Osteoblast (primary cell): Measurements from ENCODE around the gene PDIA2. TPM values are rescaled to one million over a fixed set of nuclear protein-coding genes. Genes with fewer than 3 reads are reported as not detected.

Experiments used
- DNase-seq: peaks from one replicate; pipeline ENCODE4 v3.0.0; 2011; ENCODE audit warnings: low spot score, mixed read lengths; ENCODE audit not compliant: insufficient read length; ENCODE audit errors: missing footprints
- H2AFZ ChIP-seq: 2 replicates; pipeline ENCODE4 v1.6.0; 2011; ENCODE audit warnings: mild to moderate bottlenecking, low read length
- H3K27ac ChIP-seq: 2 replicates; pipeline ENCODE4 v1.5.1; 2011; ENCODE audit warnings: mild to moderate bottlenecking, low read depth, low read length, moderate library complexity
- H3K27me3 ChIP-seq: 2 replicates; pipeline ENCODE4 v1.6.0; 2012; ENCODE audit warnings: mild to moderate bottlenecking, control low read depth, inconsistent platforms, low read length, moderate library complexity; ENCODE audit not compliant: insufficient read depth
- H3K36me3 ChIP-seq: 2 replicates; pipeline ENCODE4 v1.5.1; 2011; ENCODE audit warnings: mild to moderate bottlenecking, low read length, control low read depth, moderate library complexity; ENCODE audit not compliant: insufficient read depth
- H3K4me1 ChIP-seq: 2 replicates; pipeline ENCODE4 v1.5.1; 2011; ENCODE audit warnings: mild to moderate bottlenecking, low read length, control low read depth, moderate library complexity; ENCODE audit not compliant: insufficient read depth
- H3K4me2 ChIP-seq: 2 replicates; pipeline ENCODE4 v1.6.0; 2011; ENCODE audit warnings: mild to moderate bottlenecking, low read length; ENCODE audit not compliant: insufficient read depth
- H3K4me3 ChIP-seq: fragments of 200-600 bp; sonication (generic); 3 replicates; pipeline ENCODE4 v1.5.1; 2012; ENCODE audit warnings: mild to moderate bottlenecking, low read length, inconsistent platforms; ENCODE audit not compliant: insufficient read depth
- H3K79me2 ChIP-seq: 2 replicates; pipeline ENCODE4 v1.6.0; 2012; ENCODE audit warnings: mild to moderate bottlenecking, low read length, control low read depth, inconsistent platforms; ENCODE audit not compliant: insufficient read depth
- H3K9me3 ChIP-seq: 2 replicates; pipeline ENCODE4 v1.5.1; 2011; ENCODE audit warnings: low read depth, low read length, control low read depth
- H4K20me1 ChIP-seq: 2 replicates; pipeline ENCODE4 v1.6.0; 2012; ENCODE audit warnings: mild to moderate bottlenecking, low read length, control low read depth; ENCODE audit not compliant: insufficient read depth
- total RNA-seq: library from RNA; depleted of rRNA; stranded (reverse); fragments of >200 nt; gene quantifications from 2 replicates; pipeline ENCODE4 v1.2.3, GENCODE V29; 2012
- TF ChIP-seq, protein P1 (sequence below): IDR thresholded peaks from 2 replicates; pipeline ENCODE4 v1.5.1; 2011; ENCODE audit warnings: mild to moderate bottlenecking, low read depth, low read length, moderate library complexity; ENCODE audit errors: extremely low read depth

PDIA2 gene
- total RNA-seq, 1 donor: not detected

DNA sequence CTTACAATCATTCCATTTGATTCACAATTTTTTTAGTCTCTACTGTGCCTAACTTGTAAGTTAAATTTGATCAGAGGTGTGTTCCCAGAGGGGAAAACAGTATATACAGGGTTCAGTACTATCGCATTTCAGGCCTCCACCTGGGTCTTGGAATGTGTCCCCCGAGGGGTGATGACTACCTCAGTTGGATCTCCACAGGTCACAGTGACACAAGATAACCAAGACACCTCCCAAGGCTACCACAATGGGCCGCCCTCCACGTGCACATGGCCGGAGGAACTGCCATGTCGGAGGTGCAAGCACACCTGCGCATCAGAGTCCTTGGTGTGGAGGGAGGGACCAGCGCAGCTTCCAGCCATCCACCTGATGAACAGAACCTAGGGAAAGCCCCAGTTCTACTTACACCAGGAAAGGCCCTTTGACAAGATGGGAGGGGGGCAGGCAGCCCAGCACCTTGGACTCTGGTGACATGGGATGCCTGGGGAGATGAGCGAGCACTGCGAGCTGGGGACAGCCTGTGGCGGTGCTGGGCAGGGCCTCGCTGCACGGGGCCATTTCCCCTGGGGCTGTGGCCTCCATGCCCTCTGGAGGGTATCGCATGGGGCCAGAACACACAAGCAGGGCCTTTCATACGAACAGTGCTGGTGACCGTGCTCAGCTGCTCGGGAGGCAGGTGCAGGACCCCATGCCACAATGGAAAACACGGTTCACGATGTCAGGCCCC is 33.9 kb downstream of the PDIA2 start:
- DNase-seq: peak; percentile 79
- TF ChIP-seq, protein P1, sequence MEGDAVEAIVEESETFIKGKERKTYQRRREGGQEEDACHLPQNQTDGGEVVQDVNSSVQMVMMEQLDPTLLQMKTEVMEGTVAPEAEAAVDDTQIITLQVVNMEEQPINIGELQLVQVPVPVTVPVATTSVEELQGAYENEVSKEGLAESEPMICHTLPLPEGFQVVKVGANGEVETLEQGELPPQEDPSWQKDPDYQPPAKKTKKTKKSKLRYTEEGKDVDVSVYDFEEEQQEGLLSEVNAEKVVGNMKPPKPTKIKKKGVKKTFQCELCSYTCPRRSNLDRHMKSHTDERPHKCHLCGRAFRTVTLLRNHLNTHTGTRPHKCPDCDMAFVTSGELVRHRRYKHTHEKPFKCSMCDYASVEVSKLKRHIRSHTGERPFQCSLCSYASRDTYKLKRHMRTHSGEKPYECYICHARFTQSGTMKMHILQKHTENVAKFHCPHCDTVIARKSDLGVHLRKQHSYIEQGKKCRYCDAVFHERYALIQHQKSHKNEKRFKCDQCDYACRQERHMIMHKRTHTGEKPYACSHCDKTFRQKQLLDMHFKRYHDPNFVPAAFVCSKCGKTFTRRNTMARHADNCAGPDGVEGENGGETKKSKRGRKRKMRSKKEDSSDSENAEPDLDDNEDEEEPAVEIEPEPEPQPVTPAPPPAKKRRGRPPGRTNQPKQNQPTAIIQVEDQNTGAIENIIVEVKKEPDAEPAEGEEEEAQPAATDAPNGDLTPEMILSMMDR: no peak
- Histone ChIP-seq H3K4me1 (no peaks in the 10 kb centered on the region), H3K36me3 (peaks cover 11% of the 10 kb centered on the region), H3K27me3 (no peaks in the 10 kb centered on the region), H3K27ac (no peak overlapping the region), H3K4me2 (no peak overlapping the region), H4K20me1 (peaks cover 49% of the 10 kb centered on the region), H2AFZ (no peak overlapping the region), H3K79me2 (peaks cover 68% of the 10 kb centered on the region), H3K4me3 (no peak overlapping the region), H3K9me3 (no peaks in the 10 kb centered on the region)

DNA sequence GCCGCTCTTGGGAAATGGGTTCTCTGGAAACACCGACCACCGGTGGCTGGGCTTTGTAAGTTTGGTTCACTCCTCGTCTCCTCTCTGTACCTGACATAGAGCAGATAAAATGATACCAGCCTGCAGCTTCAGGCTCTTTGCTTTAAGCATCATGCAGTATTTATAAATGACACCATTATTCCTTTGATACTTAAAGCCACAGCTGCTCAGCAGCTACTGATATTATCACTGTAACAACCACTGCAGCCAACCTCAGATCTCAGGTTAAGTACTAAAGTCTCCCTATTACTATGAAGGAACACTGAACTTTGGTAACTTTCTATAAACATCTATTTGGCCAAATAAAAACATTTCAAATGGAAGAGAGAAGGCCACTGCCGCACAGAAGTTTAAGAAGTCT is 34.6 kb downstream of the PDIA2 start:
- Histone ChIP-seq H3K4me2 (no peak overlapping the region), H2AFZ (no peak overlapping the region), H3K27me3 (no peaks in the 10 kb centered on the region), H4K20me1 (peaks cover 56% of the 10 kb centered on the region), H3K79me2 (peaks cover 74% of the 10 kb centered on the region), H3K36me3 (peaks cover 11% of the 10 kb centered on the region), H3K4me1 (no peaks in the 10 kb centered on the region), H3K27ac (no peak overlapping the region), H3K9me3 (no peaks in the 10 kb centered on the region), H3K4me3 (no peak overlapping the region)
- TF ChIP-seq, protein P1: no peak
- DNase-seq: peak; percentile 64

DNA sequence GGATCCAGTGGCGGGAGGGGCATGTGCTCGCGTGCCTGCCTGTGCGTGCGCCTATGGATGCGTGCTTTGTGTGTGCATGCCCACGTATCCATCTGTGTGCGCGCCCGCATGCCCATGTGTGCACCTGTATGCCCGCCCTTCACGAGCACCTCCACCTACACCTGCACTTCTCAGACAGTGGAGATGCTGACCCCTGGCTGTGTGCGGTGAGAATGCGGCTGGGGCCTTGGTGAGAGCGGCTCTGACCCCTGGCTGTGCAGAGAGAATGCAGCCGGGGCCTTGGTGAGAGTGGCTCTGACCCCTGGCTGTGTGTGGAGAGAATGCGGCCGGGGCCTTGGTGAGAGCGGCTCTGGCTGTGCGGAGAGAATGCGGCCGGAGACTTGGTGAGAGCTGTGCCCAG is 35.7 kb downstream of the PDIA2 start:
- Histone ChIP-seq H2AFZ (no peak overlapping the region), H3K36me3 (peaks cover 9% of the 10 kb centered on the region), H3K27me3 (no peaks in the 10 kb centered on the region), H3K79me2 (peaks cover 77% of the 10 kb centered on the region), H3K4me2 (no peak overlapping the region), H4K20me1 (peaks cover 61% of the 10 kb centered on the region), H3K4me3 (no peak overlapping the region), H3K9me3 (no peaks in the 10 kb centered on the region), H3K4me1 (no peaks in the 10 kb centered on the region), H3K27ac (no peak overlapping the region)
- peak; percentile 48 for DNase-seq
- TF ChIP-seq, protein P1: no peak

DNA sequence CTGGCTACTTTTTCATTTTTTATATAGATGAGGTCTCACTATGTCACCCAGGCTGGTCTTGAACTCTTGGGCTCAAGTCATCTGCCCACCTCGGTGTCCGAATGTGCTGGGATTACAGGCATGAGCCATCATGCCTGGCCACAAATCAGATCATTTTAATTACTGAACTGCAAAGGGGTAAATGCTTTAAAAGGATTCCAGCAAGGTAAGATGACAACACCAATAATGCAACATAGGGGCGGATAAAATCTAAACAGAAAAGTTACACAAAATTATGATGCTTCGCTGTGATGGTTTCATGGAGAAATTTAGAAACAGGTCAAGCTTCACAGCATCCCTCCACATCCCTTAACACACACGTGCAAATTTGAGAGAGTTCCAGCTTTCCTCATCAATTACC is 37.2 kb downstream of the PDIA2 start:
- DNase-seq: peak; percentile 82
- Histone ChIP-seq H3K79me2 (peaks cover 78% of the 10 kb centered on the region), H3K4me2 (no peak overlapping the region), H3K9me3 (no peaks in the 10 kb centered on the region), H3K4me1 (no peaks in the 10 kb centered on the region), H3K4me3 (no peak overlapping the region), H4K20me1 (peaks cover 63% of the 10 kb centered on the region), H3K36me3 (no peaks in the 10 kb centered on the region), H2AFZ (no peak overlapping the region), H3K27ac (no peak overlapping the region), H3K27me3 (no peaks in the 10 kb centered on the region)
- TF ChIP-seq, protein P1: no peak
